Forelimb muscle (tissue), 1 donor: ENCODE results near the gene ZNF583. TPM values are rescaled to one million over a fixed set of nuclear protein-coding genes. Genes with fewer than 3 reads are reported as not detected.
A peak's percentile ranks its signal among the peaks of the same experiment; 100 is the strongest.

Experiments
- DNase-seq: peaks from one replicate; pipeline ENCODE4 v3.0.0-alpha.2; 2013; ENCODE audit warnings: low read depth
- polyA plus RNA-seq: library from polyadenylated mRNA; unstranded; fragments of 120-200 nt; gene quantifications from one replicate; pipeline ENCODE4 v1.2.1, GENCODE V29; 2013; ENCODE audit not compliant: insufficient read length

Gene ZNF583
- 6.2 TPM for polyA plus RNA-seq

- DNase-seq = peak; percentile 90
These were observed at the start of gene ZNF583 for GRCh38 chr19:56403764-56404704. Gene ZNF583, plus strand, starts transcription at chr19:56404332. Its CDS starts 2,783 bp downstream, at chr19:56407115.

- DNase-seq = no peak
These were observed 48.6 kb upstream of the ZNF583 start for GRCh38 chr19:56355517-56355916.

- DNase-seq = no peak
These were observed 47.2 kb upstream of the ZNF583 start for GRCh38 chr19:56356944-56357343.

- DNase-seq = no peak
These were observed 43.3 kb upstream of the ZNF583 start for GRCh38 chr19:56360841-56361240.

- peak; percentile 86 for DNase-seq
These were observed 36.1 kb upstream of the ZNF583 start for GRCh38 chr19:56367829-56368711.

GRCh38 chr19:56369886-56370676, 34.1 kb upstream of the ZNF583 start:
- no peak for DNase-seq

- no peak for DNase-seq
These were observed 31.9 kb upstream of the ZNF583 start for GRCh38 chr19:56372281-56372680.

- DNase-seq = no peak
These were observed 26.8 kb upstream of the ZNF583 start for GRCh38 chr19:56377105-56377924.

GRCh38 chr19:56383826-56384605, 20.1 kb upstream of the ZNF583 start:
- DNase-seq = no peak

GRCh38 chr19:56393119-56394012, 10.8 kb upstream of the ZNF583 start, which contains the start of gene ZNF582:
Gene ZNF582, minus strand, starts transcription at chr19:56393534. Its CDS starts 1,782 bp downstream, at chr19:56391752.
- DNase-seq = peak; percentile 95

- DNase-seq = no peak
These were observed 5.3 kb upstream of the ZNF583 start for GRCh38 chr19:56398809-56399208.

GRCh38 chr19:56400485-56400884, 3.6 kb upstream of the ZNF583 start:
- DNase-seq = no peak

GRCh38 chr19:56403261-56403660, 871 bp upstream of the ZNF583 start:
- no peak for DNase-seq

- DNase-seq = no peak
These were observed 549 bp downstream of the ZNF583 start for GRCh38 chr19:56404705-56405056.

GRCh38 chr19:56405062-56405461, 930 bp downstream of the ZNF583 start:
- DNase-seq = no peak

- no peak for DNase-seq
These were observed 19.3 kb downstream of the ZNF583 start for GRCh38 chr19:56423276-56423984.

- no peak for DNase-seq
These were observed 19.8 kb downstream of the ZNF583 start for GRCh38 chr19:56423985-56424353.

- no peak for DNase-seq
These were observed 37.2 kb downstream of the ZNF583 start for GRCh38 chr19:56441206-56441792.
